GM19452 (cell line): ENCODE data around the gene SPNS2.

ENCODE experiments used
- ATAC-seq: cut with Tn5 transposase; IDR thresholded peaks from one replicate; pipeline ENCODE4 v1.9.1; 2021; ENCODE audit not compliant: unreplicated experiment

SPNS2 gene

GRCh38 chr17:4518901-4519300 is 20.2 kb downstream of the SPNS2 start:
- ATAC-seq, result no peak

GRCh38 chr17:4519361-4519788 is 20.7 kb downstream of the SPNS2 start:
- no peak for ATAC-seq

GRCh38 chr17:4520060-4520893 is 21.6 kb downstream of the SPNS2 start:
- no peak for ATAC-seq

- no peak for ATAC-seq
These were observed 22.4 kb downstream of the SPNS2 start for GRCh38 chr17:4520894-4521600.

- no peak for ATAC-seq
These were observed 24.0 kb downstream of the SPNS2 start for GRCh38 chr17:4522661-4523060.

- ATAC-seq, result no peak
These were observed 25.3 kb downstream of the SPNS2 start for GRCh38 chr17:4523946-4524345.

GRCh38 chr17:4525691-4526397 is 27.2 kb downstream of the SPNS2 start:
- no peak for ATAC-seq

- no peak for ATAC-seq
These were observed 28.5 kb downstream of the SPNS2 start for GRCh38 chr17:4527134-4527533.

GRCh38 chr17:4527566-4528125 is 29.0 kb downstream of the SPNS2 start:
- ATAC-seq, result no peak

- no peak for ATAC-seq
These were observed 31.0 kb downstream of the SPNS2 start for GRCh38 chr17:4529533-4530152.

GRCh38 chr17:4530799-4531730 is 32.4 kb downstream of the SPNS2 start:
- no peak for ATAC-seq

- no peak for ATAC-seq
These were observed 33.5 kb downstream of the SPNS2 start for GRCh38 chr17:4531988-4532736.

- ATAC-seq, result no peak
These were observed 34.3 kb downstream of the SPNS2 start for GRCh38 chr17:4532860-4533522.

- no peak for ATAC-seq
These were observed 35.1 kb downstream of the SPNS2 start for GRCh38 chr17:4533523-4534504.

GRCh38 chr17:4534515-4534914 is 35.8 kb downstream of the SPNS2 start:
- ATAC-seq, result no peak

- no peak for ATAC-seq
These were observed 36.4 kb downstream of the SPNS2 start for GRCh38 chr17:4534928-4535666.
